Activated T-cell treated with anti-CD3 and anti-CD28 coated beads for 4 hours (primary cell): Measurements from ENCODE around the gene BMPER.

Experiments
- DNase-seq: peaks from one replicate; pipeline ENCODE4 v3.0.0-alpha.2; 2020

BMPER gene

GRCh38 chr7:33973231-33974015, 68.1 kb downstream of the BMPER start:
- no peak for DNase-seq

- no peak for DNase-seq
These were observed 74.0 kb downstream of the BMPER start for GRCh38 chr7:33979300-33979806.

- no peak for DNase-seq
These were observed 74.5 kb downstream of the BMPER start for GRCh38 chr7:33979807-33980355.

- DNase-seq: no peak
These were observed 75.9 kb downstream of the BMPER start for GRCh38 chr7:33981226-33981625.

GRCh38 chr7:33981671-33982424, 76.5 kb downstream of the BMPER start:
- DNase-seq: no peak

GRCh38 chr7:33982425-33982786, 77.1 kb downstream of the BMPER start:
- DNase-seq: no peak

GRCh38 chr7:33986451-33986850, 81.1 kb downstream of the BMPER start:
- DNase-seq: no peak

- DNase-seq: no peak
These were observed 81.9 kb downstream of the BMPER start for GRCh38 chr7:33986951-33987947.

- no peak for DNase-seq
These were observed 91.6 kb downstream of the BMPER start for GRCh38 chr7:33996899-33997298.

- DNase-seq: no peak
These were observed 93.1 kb downstream of the BMPER start for GRCh38 chr7:33998476-33998875.

GRCh38 chr7:34011017-34011695, 105.8 kb downstream of the BMPER start:
- DNase-seq: no peak

GRCh38 chr7:34011696-34012095, 106.4 kb downstream of the BMPER start:
- DNase-seq: no peak

- DNase-seq: no peak
These were observed 108.1 kb downstream of the BMPER start for GRCh38 chr7:34013421-34013820.

- DNase-seq: no peak
These were observed 110.3 kb downstream of the BMPER start for GRCh38 chr7:34015651-34016050.

GRCh38 chr7:34016876-34017275, 111.5 kb downstream of the BMPER start:
- DNase-seq: no peak

- DNase-seq: no peak
These were observed 114.0 kb downstream of the BMPER start for GRCh38 chr7:34019301-34019790.

- no peak for DNase-seq
These were observed 117.3 kb downstream of the BMPER start for GRCh38 chr7:34022626-34023025.

- DNase-seq: no peak
These were observed 120.3 kb downstream of the BMPER start for GRCh38 chr7:34025600-34025999.

- no peak for DNase-seq
These were observed 121.3 kb downstream of the BMPER start for GRCh38 chr7:34026481-34027190.

- DNase-seq: no peak
These were observed 125.8 kb downstream of the BMPER start for GRCh38 chr7:34031156-34031555.

GRCh38 chr7:34034728-34035127, 129.4 kb downstream of the BMPER start:
- DNase-seq: no peak
